ENCODE measurements around the gene LRP1.

Gene LRP1

GRCh38 chr12:57224973-57225679, 96.8 kb downstream of the LRP1 start:
- Mint-ChIP-seq H3K27ac (peak overlapping the region; percentile 76), H3K4me1 (ENCODE audit: low read depth) (peaks cover 45% of the 10 kb centered on the region), H3K27me3 (ENCODE audit: low read depth) (peaks cover 58% of the 10 kb centered on the region), H3K4me3 (peak overlapping the region; percentile 57), H3K9me3 (no peaks in the 10 kb centered on the region), H3K36me3 (ENCODE audit: low read depth) (peaks cover 6% of the 10 kb centered on the region)
- DNase-seq (ENCODE audit: low spot score), result peak; percentile 64

DNA sequence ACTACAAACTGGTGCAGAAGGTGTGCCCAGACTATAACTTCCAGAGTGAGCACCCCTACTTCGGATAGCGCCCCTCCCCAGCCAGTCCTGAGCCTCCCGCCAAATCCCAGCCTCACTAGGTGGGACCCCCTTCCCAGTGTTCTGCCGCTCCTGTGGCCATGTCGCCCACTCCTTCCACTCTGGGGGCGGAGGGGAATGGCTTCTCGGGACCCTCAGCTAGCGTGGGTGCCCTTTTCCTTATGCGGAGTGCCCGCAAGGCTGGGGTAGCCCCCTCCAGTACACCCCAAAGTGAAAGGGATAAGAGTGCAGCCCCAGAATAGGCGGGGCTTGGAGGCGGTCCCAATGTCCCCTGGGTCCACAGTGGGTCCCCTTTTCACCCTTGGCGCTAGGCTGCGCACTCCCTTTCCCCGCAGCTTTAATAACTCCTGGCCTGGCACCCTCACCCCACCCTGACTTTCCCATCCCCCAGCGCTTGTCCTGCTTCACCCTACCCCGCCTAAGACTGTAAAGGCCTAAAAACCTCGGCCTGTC, 97.5 kb downstream of the LRP1 start:
- Mint-ChIP-seq H3K27me3 (ENCODE audit: low read depth) (peaks cover 54% of the 10 kb centered on the region), H3K4me3 (peak overlapping the region; percentile 53), H3K36me3 (ENCODE audit: low read depth) (peaks cover 12% of the 10 kb centered on the region), H3K4me1 (ENCODE audit: low read depth) (peaks cover 50% of the 10 kb centered on the region), H3K9me3 (no peaks in the 10 kb centered on the region), H3K27ac (no peak overlapping the region)
- DNase-seq (ENCODE audit: low spot score), result no peak

GRCh38 chr12:57226588-57227314, 98.5 kb downstream of the LRP1 start:
- peaks cover 54% of the 10 kb centered on the region for H3K4me1 Mint-ChIP-seq (ENCODE audit: low read depth)
- H3K36me3 Mint-ChIP-seq (ENCODE audit: low read depth), result peaks cover 22% of the 10 kb centered on the region
- peaks cover 46% of the 10 kb centered on the region for H3K27me3 Mint-ChIP-seq (ENCODE audit: low read depth)
- no peak for DNase-seq (ENCODE audit: low spot score)
- no peaks in the 10 kb centered on the region for H3K9me3 Mint-ChIP-seq
- H3K4me3 Mint-ChIP-seq, result peak overlapping the region; percentile 63
- H3K27ac Mint-ChIP-seq, result peak overlapping the region; percentile 62

DNA sequence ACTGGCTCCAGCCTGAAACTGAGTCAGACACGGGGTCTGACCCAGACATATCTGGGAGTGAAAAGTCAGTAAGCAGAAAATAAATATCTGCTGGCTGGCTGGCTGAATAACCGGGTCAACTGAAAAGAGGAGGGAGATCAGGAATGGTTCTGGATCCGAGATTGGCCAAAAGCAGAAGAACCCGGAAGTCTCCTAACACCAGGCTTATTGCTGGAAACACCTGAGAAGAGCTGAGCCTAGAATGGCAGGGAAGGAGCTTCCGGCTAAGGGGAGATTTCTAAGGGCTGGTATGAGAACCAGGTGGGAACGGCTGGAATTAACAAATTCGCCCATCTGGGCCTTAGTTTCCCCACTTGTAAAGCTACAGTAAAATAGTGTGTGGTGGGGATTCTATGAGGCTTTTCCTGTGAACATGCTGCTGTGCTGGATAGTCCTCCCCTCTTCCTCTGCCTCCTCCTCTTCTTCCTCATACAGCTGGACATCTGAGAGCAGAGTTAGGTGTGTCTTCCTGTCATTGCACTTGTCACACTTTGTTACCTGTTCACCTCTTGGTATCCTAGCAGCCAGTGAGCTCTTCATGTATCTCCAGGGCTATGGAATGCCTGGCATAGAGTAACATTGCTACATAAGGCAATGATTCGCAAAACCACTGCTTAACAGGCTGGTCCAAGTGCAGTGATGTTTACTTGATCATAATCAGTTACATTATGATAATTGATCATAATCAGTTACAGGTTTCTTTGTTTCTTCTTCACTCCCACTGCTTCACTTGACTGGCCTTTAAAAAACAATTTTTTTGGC, 99.2 kb downstream of the LRP1 start:
- no peak for DNase-seq (ENCODE audit: low spot score)
- no peak overlapping the region for H3K27ac Mint-ChIP-seq
- peaks cover 38% of the 10 kb centered on the region for H3K27me3 Mint-ChIP-seq (ENCODE audit: low read depth)
- peaks cover 58% of the 10 kb centered on the region for H3K4me1 Mint-ChIP-seq (ENCODE audit: low read depth)
- no peaks in the 10 kb centered on the region for H3K9me3 Mint-ChIP-seq
- peaks cover 28% of the 10 kb centered on the region for H3K36me3 Mint-ChIP-seq (ENCODE audit: low read depth)
- peak overlapping the region; percentile 3 for H3K4me3 Mint-ChIP-seq

DNA sequence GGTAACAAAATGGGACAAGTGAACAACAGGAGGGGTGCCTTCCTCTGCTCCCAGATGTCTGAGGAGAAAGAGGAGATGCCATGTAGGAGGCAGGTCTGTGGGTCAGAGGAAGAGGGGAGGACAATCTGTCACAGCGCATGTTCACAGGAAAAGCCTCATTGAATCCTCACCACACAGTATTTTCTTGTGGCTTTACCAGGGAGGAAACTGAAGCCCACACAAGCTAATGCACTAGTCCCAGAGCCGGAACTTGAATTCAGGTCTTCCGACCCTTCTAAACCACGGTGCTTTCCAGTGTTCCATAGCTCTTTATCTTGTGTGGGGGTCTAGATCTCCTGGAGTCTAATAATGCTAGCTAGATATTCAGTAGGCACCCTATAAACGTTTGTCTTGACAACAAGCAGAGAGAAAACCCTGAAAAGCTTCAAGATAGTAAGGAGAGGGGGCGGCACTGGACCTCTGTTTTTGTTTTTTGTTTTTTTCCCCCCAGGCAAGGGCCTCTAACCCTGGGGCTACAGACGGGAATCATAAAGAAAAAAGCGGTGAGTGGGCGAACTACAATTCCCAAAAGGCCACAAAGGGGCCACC, 100.9 kb downstream of the LRP1 start:
- H3K36me3 Mint-ChIP-seq (ENCODE audit: low read depth), result peaks cover 44% of the 10 kb centered on the region
- peak; percentile 40 for DNase-seq (ENCODE audit: low spot score)
- H3K27ac Mint-ChIP-seq, result peak overlapping the region; percentile 92
- H3K4me3 Mint-ChIP-seq, result peak overlapping the region; percentile 100
- peaks cover 55% of the 10 kb centered on the region for H3K4me1 Mint-ChIP-seq (ENCODE audit: low read depth)
- H3K9me3 Mint-ChIP-seq, result no peaks in the 10 kb centered on the region
- peaks cover 24% of the 10 kb centered on the region for H3K27me3 Mint-ChIP-seq (ENCODE audit: low read depth)

GRCh38 chr12:57229634-57230380, 101.5 kb downstream of the LRP1 start, which contains the start of gene SHMT2:
Gene SHMT2 (plus strand): TSS chr12:57229711. CDS start chr12:57229779, 68 bp downstream.
- peaks cover 57% of the 10 kb centered on the region for H3K4me1 Mint-ChIP-seq (ENCODE audit: low read depth)
- DNase-seq (ENCODE audit: low spot score), result peak; percentile 94
- peaks cover 50% of the 10 kb centered on the region for H3K36me3 Mint-ChIP-seq (ENCODE audit: low read depth)
- H3K27me3 Mint-ChIP-seq (ENCODE audit: low read depth), result peaks cover 19% of the 10 kb centered on the region
- H3K9me3 Mint-ChIP-seq, result no peaks in the 10 kb centered on the region
- H3K4me3 Mint-ChIP-seq, result peak within 1 kb of the TSS; percentile 100
- H3K27ac Mint-ChIP-seq, result peak within 1 kb of the TSS; percentile 92

- Mint-ChIP-seq H3K27me3 (ENCODE audit: low read depth) (peaks cover 15% of the 10 kb centered on the region), H3K36me3 (ENCODE audit: low read depth) (peaks cover 52% of the 10 kb centered on the region), H3K27ac (peak overlapping the region; percentile 92), H3K4me3 (peak overlapping the region; percentile 100), H3K4me1 (ENCODE audit: low read depth) (peaks cover 52% of the 10 kb centered on the region), H3K9me3 (no peaks in the 10 kb centered on the region)
- DNase-seq (ENCODE audit: low spot score), result no peak
These were observed 102.3 kb downstream of the LRP1 start for GRCh38 chr12:57230381-57231155.

DNA sequence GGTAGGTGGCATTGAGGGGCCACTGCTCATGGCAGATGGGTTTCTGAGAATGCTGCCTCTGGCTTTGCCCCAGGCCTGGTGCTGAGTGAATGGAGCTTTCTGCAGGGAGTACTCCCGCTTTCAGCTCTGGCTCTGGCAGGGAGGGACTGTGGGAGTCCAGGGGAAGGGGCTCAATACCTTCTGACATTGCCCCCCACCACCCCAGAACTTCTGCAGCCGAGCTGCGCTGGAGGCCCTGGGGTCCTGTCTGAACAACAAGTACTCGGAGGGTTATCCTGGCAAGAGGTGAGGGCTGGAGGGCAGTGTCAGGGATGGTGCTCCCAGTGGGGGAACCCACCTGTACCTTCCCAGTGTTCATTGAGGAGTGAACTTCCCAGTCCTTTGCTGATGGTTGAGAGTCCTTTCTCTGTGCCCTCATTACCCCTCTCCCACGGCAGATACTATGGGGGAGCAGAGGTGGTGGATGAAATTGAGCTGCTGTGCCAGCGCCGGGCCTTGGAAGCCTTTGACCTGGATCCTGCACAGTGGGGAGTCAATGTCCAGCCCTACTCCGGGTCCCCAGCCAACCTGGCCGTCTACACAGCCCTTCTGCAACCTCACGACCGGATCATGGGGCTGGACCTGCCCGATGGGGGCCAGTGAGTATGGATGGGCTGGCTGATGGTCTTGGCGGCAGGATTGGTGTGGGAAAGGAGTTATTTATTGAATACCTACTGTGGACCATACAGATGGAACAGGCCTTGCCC, 103.2 kb downstream of the LRP1 start:
- Mint-ChIP-seq H3K4me1 (ENCODE audit: low read depth) (peaks cover 46% of the 10 kb centered on the region), H3K27ac (no peak overlapping the region)

GRCh38 chr12:57232156-57232756, 104.0 kb downstream of the LRP1 start:
- H3K9me3 Mint-ChIP-seq, result no peaks in the 10 kb centered on the region

More for the DNA sequence above, 103.2 kb downstream of the LRP1 start:
- H3K9me3 Mint-ChIP-seq, result no peaks in the 10 kb centered on the region
- peak overlapping the region; percentile 100 for H3K4me3 Mint-ChIP-seq
- peaks cover 10% of the 10 kb centered on the region for H3K27me3 Mint-ChIP-seq (ENCODE audit: low read depth)
- DNase-seq (ENCODE audit: low spot score), result no peak
- H3K36me3 Mint-ChIP-seq (ENCODE audit: low read depth), result peaks cover 52% of the 10 kb centered on the region

DNA sequence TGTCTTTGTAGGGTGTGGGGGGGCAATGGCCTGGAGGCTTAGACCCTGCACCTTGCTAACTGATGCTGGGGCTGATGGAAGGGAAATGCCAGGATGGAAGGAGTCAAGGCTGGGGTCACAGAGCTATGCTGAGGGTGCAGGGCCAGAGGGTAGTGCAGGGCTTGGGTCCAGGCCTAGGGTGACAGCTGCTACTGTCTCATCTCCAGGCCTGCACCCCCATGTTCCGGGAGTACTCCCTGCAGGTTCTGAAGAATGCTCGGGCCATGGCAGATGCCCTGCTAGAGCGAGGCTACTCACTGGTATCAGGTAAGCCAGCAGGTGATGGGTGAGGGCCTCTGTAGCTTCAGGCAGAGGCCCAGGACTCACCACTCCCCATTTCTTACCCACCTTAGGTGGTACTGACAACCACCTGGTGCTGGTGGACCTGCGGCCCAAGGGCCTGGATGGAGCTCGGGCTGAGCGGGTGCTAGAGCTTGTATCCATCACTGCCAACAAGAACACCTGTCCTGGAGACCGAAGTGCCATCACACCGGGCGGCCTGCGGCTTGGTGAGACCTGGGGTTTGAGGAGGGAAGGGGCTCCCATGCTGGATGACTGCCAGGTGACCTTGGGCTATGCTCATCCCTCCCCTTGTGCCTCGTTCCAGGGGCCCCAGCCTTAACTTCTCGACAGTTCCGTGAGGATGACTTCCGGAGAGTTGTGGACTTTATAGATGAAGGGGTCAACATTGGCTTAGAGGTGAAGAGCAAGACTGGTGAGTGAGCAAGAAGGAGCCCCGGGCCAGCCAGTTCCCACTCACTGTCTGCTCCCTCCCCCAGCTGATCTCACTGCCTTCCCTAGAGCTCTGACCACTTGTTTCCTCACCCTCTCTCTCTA, 105.3 kb downstream of the LRP1 start:
- no peak for DNase-seq (ENCODE audit: low spot score)
- H3K36me3 Mint-ChIP-seq (ENCODE audit: low read depth), result peaks cover 52% of the 10 kb centered on the region
- H3K27ac Mint-ChIP-seq, result no peak overlapping the region
- peaks cover 15% of the 10 kb centered on the region for H3K27me3 Mint-ChIP-seq (ENCODE audit: low read depth)
- H3K9me3 Mint-ChIP-seq, result no peaks in the 10 kb centered on the region
- H3K4me3 Mint-ChIP-seq, result no peak overlapping the region
- peaks cover 48% of the 10 kb centered on the region for H3K4me1 Mint-ChIP-seq (ENCODE audit: low read depth)

More at GRCh38 chr12:57232156-57232756, 104.0 kb downstream of the LRP1 start:
- peaks cover 47% of the 10 kb centered on the region for H3K4me1 Mint-ChIP-seq (ENCODE audit: low read depth)
- H3K4me3 Mint-ChIP-seq, result no peak overlapping the region
- no peak overlapping the region for H3K27ac Mint-ChIP-seq
- H3K27me3 Mint-ChIP-seq (ENCODE audit: low read depth), result peaks cover 13% of the 10 kb centered on the region
- DNase-seq (ENCODE audit: low spot score), result no peak
- H3K36me3 Mint-ChIP-seq (ENCODE audit: low read depth), result peaks cover 52% of the 10 kb centered on the region

- peaks cover 52% of the 10 kb centered on the region for H3K36me3 Mint-ChIP-seq (ENCODE audit: low read depth)
These were observed 105.9 kb downstream of the LRP1 start for GRCh38 chr12:57234233-57234570.

More at GRCh38 chr12:57234233-57234570, 105.9 kb downstream of the LRP1 start:
- Mint-ChIP-seq H3K27me3 (ENCODE audit: low read depth) (peaks cover 19% of the 10 kb centered on the region), H3K9me3 (no peaks in the 10 kb centered on the region), H3K4me3 (no peak overlapping the region), H3K4me1 (ENCODE audit: low read depth) (peaks cover 46% of the 10 kb centered on the region), H3K27ac (no peak overlapping the region)
- no peak for DNase-seq (ENCODE audit: low spot score)
